ENCODE results near the gene ACCS. TPM values are rescaled to one million over a fixed set of nuclear protein-coding genes. Genes with fewer than 3 reads are reported as not detected.

The ACCS gene
- total and polyA plus RNA-seq, 9 of the 15 experiments (the other 6 are each of a cell fraction or from before 2014, with no cell fraction given) = 4.2 to 25.9 (median 16.3) TPM

DNA sequence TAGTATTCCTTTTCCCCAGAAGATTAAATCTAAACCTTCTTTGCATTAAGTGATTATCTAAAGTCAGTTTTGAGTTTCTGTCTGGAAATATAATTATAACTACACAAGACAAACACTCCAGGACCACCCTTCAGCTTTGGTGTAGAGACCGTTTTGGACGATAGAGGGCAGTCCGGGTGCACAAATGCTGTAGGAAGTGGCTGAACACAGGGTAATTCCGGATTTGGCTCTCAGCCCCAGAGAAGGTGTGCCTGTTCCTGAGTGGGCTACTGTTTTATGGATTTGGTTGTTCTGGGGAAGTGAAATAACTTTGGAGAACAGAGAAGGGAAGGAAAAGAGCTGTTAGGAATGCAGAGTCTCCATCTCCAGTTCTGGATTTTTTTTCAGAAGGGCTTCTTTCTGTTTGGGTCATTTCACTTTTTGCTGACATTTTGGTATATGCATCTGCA lies 44.2 kb downstream of the ACCS start:
- no peaks in the 10 kb centered on the region for H3K27me3 ChIP-seq (ENCODE audit: control insufficient read depth in 2 of 2, insufficient read depth in 2 of 2, low read length in 2 of 2)
- ATAC-seq (peak; percentile 100), FAIRE-seq (peak; percentile 94), DNase-seq (ENCODE audit: extremely low read depth in 1 of 4, low spot score in 3 of 4) (peak; percentile 60 to 75 (median 66))
- no peak overlapping the region for H3K4me2 ChIP-seq (ENCODE audit: insufficient read depth, low read length)
- no peaks in the 10 kb centered on the region for H4K20me1 ChIP-seq (replicated peaks; ENCODE audit: control insufficient read depth, insufficient read depth, low read length)
- intact Hi-C loops (cut with micrococcal nuclease) = loop anchor here (5.0 kb wide), 2 partner anchors 177 to 427 kb away; no protein-coding TSS in a partner anchor
- POLR2A ChIA-PET = interaction anchor here (0.5 to 0.9 kb wide), 2 partner anchors 10 to 52 kb away, joined by 3 to 4 read pairs; no protein-coding TSS in a partner anchor
- H3K9ac ChIP-seq (ENCODE audit: insufficient read depth in 1 of 2, low read depth in 2 of 2, low read length in 2 of 2) = no peak overlapping the region
- CTCF ChIA-PET (ENCODE audit: low intra/inter-chr PET ratio) = interaction anchor here (3.2 kb wide), 1 partner anchor 15 kb away, joined by 13 read pairs; the partner anchor contains the start of gene EXT2
- H3K4me3 ChIP-seq = no peak overlapping the region
- WGBS (ENCODE audit: insufficient coverage, low coverage, missing lambda C conversion rate) = 0% methylated on average over 4 of the region's 4 CpGs
- H3K9me1 ChIP-seq (ENCODE audit: control insufficient read depth, insufficient read depth, low read length) = no peaks in the 10 kb centered on the region
- in situ Hi-C loops (cut with MboI) = no loop called here
- no TSS peak for BruUV-seq (replicated peaks)
- peaks cover 71% of the 10 kb centered on the region for H3K36me3 ChIP-seq (ENCODE audit: control insufficient read depth, insufficient read depth, low read length)
- H2AFZ ChIP-seq (ENCODE audit: low read depth, low read length) = no peak overlapping the region
- no peak overlapping the region for H3K27ac ChIP-seq (ENCODE audit: extremely low read depth, low read depth, low read length)
- no peaks in the 10 kb centered on the region for H3K9me3 ChIP-seq (replicated peaks; ENCODE audit: control insufficient read depth, insufficient read depth, low read depth, low read length)
- H3K79me2 ChIP-seq (ENCODE audit: control insufficient read depth, insufficient read depth, low read length) = no peaks in the 10 kb centered on the region
- no peaks in the 10 kb centered on the region for H3K4me1 ChIP-seq (replicated peaks in 1 of 2; ENCODE audit: control insufficient read depth in 2 of 2, insufficient read depth in 2 of 2, low read length in 2 of 2)
- TF ChIP-seq, protein P1, sequence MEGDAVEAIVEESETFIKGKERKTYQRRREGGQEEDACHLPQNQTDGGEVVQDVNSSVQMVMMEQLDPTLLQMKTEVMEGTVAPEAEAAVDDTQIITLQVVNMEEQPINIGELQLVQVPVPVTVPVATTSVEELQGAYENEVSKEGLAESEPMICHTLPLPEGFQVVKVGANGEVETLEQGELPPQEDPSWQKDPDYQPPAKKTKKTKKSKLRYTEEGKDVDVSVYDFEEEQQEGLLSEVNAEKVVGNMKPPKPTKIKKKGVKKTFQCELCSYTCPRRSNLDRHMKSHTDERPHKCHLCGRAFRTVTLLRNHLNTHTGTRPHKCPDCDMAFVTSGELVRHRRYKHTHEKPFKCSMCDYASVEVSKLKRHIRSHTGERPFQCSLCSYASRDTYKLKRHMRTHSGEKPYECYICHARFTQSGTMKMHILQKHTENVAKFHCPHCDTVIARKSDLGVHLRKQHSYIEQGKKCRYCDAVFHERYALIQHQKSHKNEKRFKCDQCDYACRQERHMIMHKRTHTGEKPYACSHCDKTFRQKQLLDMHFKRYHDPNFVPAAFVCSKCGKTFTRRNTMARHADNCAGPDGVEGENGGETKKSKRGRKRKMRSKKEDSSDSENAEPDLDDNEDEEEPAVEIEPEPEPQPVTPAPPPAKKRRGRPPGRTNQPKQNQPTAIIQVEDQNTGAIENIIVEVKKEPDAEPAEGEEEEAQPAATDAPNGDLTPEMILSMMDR (IDR thresholded peaks at IDR 0.05 in 2 of 3, conservative IDR thresholded peaks at IDR 0.05 in 1 of 3; ENCODE audit: insufficient read depth in 2 of 3, low read depth in 1 of 3, low read length in 3 of 3) = peak; percentile 78 to 93 (median 84)
- TF ChIP-seq, protein P2, sequence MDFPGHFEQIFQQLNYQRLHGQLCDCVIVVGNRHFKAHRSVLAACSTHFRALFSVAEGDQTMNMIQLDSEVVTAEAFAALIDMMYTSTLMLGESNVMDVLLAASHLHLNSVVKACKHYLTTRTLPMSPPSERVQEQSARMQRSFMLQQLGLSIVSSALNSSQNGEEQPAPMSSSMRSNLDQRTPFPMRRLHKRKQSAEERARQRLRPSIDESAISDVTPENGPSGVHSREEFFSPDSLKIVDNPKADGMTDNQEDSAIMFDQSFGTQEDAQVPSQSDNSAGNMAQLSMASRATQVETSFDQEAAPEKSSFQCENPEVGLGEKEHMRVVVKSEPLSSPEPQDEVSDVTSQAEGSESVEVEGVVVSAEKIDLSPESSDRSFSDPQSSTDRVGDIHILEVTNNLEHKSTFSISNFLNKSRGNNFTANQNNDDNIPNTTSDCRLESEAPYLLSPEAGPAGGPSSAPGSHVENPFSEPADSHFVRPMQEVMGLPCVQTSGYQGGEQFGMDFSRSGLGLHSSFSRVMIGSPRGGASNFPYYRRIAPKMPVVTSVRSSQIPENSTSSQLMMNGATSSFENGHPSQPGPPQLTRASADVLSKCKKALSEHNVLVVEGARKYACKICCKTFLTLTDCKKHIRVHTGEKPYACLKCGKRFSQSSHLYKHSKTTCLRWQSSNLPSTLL (IDR thresholded peaks at IDR 0.05) = no peak
- TF ChIP-seq TEAD4 (IDR thresholded peaks at IDR 0.05; ENCODE audit: low read length) = 0 out of 2 replicates have a peak, but pooled peaks have one; percentile 9
- no peak for TF ChIP-seq TEAD4 (CRISPR knock-in tag; IDR thresholded peaks at IDR 0.05; ENCODE audit: borderline replicate concordance)
- TF ChIP-seq NFIC (IDR thresholded peaks at IDR 0.05) = 0 out of 2 replicates have a peak, but pooled peaks have one; percentile 25
- no peak for TF ChIP-seq NONO (IDR thresholded peaks at IDR 0.05; ENCODE audit: low read depth in 2 of 2, low read length in 1 of 2)
- peak; percentile 33; the same call in 1 of the 2 replicates for TF ChIP-seq KLF16 (IDR thresholded peaks at IDR 0.05)
- 0 out of 2 replicates have a peak, but pooled peaks have one; percentile 45 for TF ChIP-seq FOXJ2 (tag; IDR thresholded peaks at IDR 0.05)
- peak; percentile 49 for TF ChIP-seq SMC3 (conservative IDR thresholded peaks at IDR 0.05; ENCODE audit: insufficient read depth, low read depth, low read length)
- TF ChIP-seq, protein P3, sequence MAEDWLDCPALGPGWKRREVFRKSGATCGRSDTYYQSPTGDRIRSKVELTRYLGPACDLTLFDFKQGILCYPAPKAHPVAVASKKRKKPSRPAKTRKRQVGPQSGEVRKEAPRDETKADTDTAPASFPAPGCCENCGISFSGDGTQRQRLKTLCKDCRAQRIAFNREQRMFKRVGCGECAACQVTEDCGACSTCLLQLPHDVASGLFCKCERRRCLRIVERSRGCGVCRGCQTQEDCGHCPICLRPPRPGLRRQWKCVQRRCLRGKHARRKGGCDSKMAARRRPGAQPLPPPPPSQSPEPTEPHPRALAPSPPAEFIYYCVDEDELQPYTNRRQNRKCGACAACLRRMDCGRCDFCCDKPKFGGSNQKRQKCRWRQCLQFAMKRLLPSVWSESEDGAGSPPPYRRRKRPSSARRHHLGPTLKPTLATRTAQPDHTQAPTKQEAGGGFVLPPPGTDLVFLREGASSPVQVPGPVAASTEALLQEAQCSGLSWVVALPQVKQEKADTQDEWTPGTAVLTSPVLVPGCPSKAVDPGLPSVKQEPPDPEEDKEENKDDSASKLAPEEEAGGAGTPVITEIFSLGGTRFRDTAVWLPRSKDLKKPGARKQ (CRISPR knock-in tag; IDR thresholded peaks at IDR 0.05) = no peak
- no peak for TF ChIP-seq ZNF253 (CRISPR knock-in tag; conservative IDR thresholded peaks at IDR 0.05)
- TF ChIP-seq ZNF316 (IDR thresholded peaks at IDR 0.05) = peak; percentile 26; the same call in 1 of the 2 replicates
- TF ChIP-seq, protein P4, sequence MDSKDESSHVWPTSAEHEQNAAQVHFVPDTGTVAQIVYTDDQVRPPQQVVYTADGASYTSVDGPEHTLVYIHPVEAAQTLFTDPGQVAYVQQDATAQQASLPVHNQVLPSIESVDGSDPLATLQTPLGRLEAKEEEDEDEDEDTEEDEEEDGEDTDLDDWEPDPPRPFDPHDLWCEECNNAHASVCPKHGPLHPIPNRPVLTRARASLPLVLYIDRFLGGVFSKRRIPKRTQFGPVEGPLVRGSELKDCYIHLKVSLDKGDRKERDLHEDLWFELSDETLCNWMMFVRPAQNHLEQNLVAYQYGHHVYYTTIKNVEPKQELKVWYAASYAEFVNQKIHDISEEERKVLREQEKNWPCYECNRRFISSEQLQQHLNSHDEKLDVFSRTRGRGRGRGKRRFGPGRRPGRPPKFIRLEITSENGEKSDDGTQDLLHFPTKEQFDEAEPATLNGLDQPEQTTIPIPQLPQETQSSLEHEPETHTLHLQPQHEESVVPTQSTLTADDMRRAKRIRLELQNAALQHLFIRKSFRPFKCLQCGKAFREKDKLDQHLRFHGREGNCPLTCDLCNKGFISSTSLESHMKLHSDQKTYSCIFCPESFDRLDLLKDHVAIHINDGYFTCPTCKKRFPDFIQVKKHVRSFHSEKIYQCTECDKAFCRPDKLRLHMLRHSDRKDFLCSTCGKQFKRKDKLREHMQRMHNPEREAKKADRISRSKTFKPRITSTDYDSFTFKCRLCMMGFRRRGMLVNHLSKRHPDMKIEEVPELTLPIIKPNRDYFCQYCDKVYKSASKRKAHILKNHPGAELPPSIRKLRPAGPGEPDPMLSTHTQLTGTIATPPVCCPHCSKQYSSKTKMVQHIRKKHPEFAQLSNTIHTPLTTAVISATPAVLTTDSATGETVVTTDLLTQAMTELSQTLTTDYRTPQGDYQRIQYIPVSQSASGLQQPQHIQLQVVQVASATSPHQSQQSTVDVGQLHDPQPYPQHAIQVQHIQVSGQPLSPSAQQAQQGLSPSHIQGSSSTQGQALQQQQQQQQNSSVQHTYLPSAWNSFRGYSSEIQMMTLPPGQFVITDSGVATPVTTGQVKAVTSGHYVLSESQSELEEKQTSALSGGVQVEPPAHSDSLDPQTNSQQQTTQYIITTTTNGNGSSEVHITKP (IDR thresholded peaks at IDR 0.05; ENCODE audit: partially characterized antibody) = no peak
